HT-29 (cell line): Measurements from ENCODE around the gene TRIM71. TPM values are rescaled to one million over a fixed set of nuclear protein-coding genes. Genes with fewer than 3 reads are reported as not detected.
"Not testable (repeated sequence)": the region's sequence is repeated elsewhere in the genome, so short reads cannot be mapped to it uniquely, and the experiment has no call there.

ENCODE experiments used
- DNase-seq: peaks from one replicate; pipeline ENCODE4 v3.0.0-alpha.2; 2015; ENCODE audit warnings: low spot score
- total RNA-seq: library from RNA; depleted of rRNA; stranded (reverse); fragments of >200 nt; shearing (Covaris generic); gene quantifications from 2 replicates; pipeline ENCODE4 v1.2.3, GENCODE V29; 2014; rRNA removed

TRIM71 gene
- not detected in 2 replicates for total RNA-seq

GRCh38 chr3:32817558-32818228 is at the start of gene TRIM71:
TSS of gene TRIM71 (plus strand) at chr3:32817997. CDS start at chr3:32818081, 84 bp downstream.
- DNase-seq: no peak

GRCh38 chr3:32778389-32778788 is 39.4 kb upstream of the TRIM71 start:
- no peak for DNase-seq

- DNase-seq: no peak
Measured at GRCh38 chr3:32780071-32780734, 37.6 kb upstream of the TRIM71 start.

GRCh38 chr3:32780735-32781210 is 37.0 kb upstream of the TRIM71 start:
- peak; percentile 34 for DNase-seq

GRCh38 chr3:32781211-32781968 is 36.4 kb upstream of the TRIM71 start:
- DNase-seq: peak; percentile 68

GRCh38 chr3:32781969-32782270 is 35.9 kb upstream of the TRIM71 start:
- DNase-seq: not testable (repeated sequence)

- no peak for DNase-seq
Measured at GRCh38 chr3:32782407-32782806, 35.4 kb upstream of the TRIM71 start.

GRCh38 chr3:32791833-32792232 is 26.0 kb upstream of the TRIM71 start:
- DNase-seq: no peak

- DNase-seq: no peak
Measured at GRCh38 chr3:32794487-32795308, 23.1 kb upstream of the TRIM71 start.

GRCh38 chr3:32796384-32796950 is 21.3 kb upstream of the TRIM71 start:
- not testable (repeated sequence) for DNase-seq

GRCh38 chr3:32797776-32798175 is 20.0 kb upstream of the TRIM71 start:
- no peak for DNase-seq

GRCh38 chr3:32801440-32801839 is 16.4 kb upstream of the TRIM71 start:
- DNase-seq: not testable (repeated sequence)

- DNase-seq: no peak
Measured at GRCh38 chr3:32813180-32813579, 4.6 kb upstream of the TRIM71 start.

- no peak for DNase-seq
Measured at GRCh38 chr3:32814361-32814760, 3.4 kb upstream of the TRIM71 start.

- no peak for DNase-seq
Measured at GRCh38 chr3:32815841-32816438, 1.9 kb upstream of the TRIM71 start.

GRCh38 chr3:32816439-32817256 is 1.1 kb upstream of the TRIM71 start:
- no peak for DNase-seq

- DNase-seq: no peak
Measured at GRCh38 chr3:32817257-32817557, 590 bp upstream of the TRIM71 start.

- no peak for DNase-seq
Measured at GRCh38 chr3:32818229-32818969, 602 bp downstream of the TRIM71 start.

- DNase-seq: no peak
Measured at GRCh38 chr3:32818970-32819511, 1.2 kb downstream of the TRIM71 start.
